Neural progenitor cell (in vitro differentiated cells): ENCODE data around the gene NDUFA3. TPM values are rescaled to one million over a fixed set of nuclear protein-coding genes. Genes with fewer than 3 reads are reported as not detected.
A peak's percentile ranks its signal among the peaks of the same experiment; 100 is the strongest.
"Not testable (repeated sequence)": the region's sequence is repeated elsewhere in the genome, so short reads cannot be mapped to it uniquely, and the experiment has no call there.

Source experiments
- DNase-seq: peaks from one replicate; pipeline ENCODE4 v3.0.0-alpha.2; 2016; ENCODE audit warnings: low spot score
- H2AFZ ChIP-seq: fragments of 200-600 bp; sonication (generic); replicated peaks from 2 replicates; pipeline ENCODE4 v1.6.1; 2016; ENCODE audit warnings: antibody characterized with exemption
- H3F3A ChIP-seq: fragments of 200-600 bp; sonication (generic); 2 replicates; pipeline ENCODE4 v1.6.1; 2016; ENCODE audit warnings: antibody characterized with exemption, low read depth
- H3K27ac ChIP-seq: fragments of 200-600 bp; sonication (generic); 2 replicates; pipeline ENCODE4 v1.5.1; 2016; ENCODE audit warnings: mild to moderate bottlenecking
- H3K27me3 ChIP-seq: fragments of 200-600 bp; sonication (generic); 2 replicates; pipeline ENCODE4 v1.6.1; 2016; ENCODE audit warnings: mild to moderate bottlenecking, moderate library complexity
- H3K36me3 ChIP-seq: fragments of 200-600 bp; sonication (generic); 2 replicates; pipeline ENCODE4 v1.5.1; 2016
- H3K4me1 ChIP-seq: fragments of 200-600 bp; sonication (generic); 2 replicates; pipeline ENCODE4 v1.6.1; 2016; ENCODE audit warnings: mixed run types
- H3K4me2 ChIP-seq: fragments of 200-600 bp; sonication (generic); 2 replicates; pipeline ENCODE4 v1.6.1; 2016
- H3K4me3 ChIP-seq: fragments of 200-600 bp; sonication (generic); 2 replicates; pipeline ENCODE4 v1.5.1; 2016
- H3K79me2 ChIP-seq: fragments of 200-600 bp; sonication (generic); 2 replicates; pipeline ENCODE4 v1.6.1; 2016; ENCODE audit warnings: low read depth
- H3K9ac ChIP-seq: fragments of 200-600 bp; sonication (generic); 2 replicates; pipeline ENCODE4 v1.6.1; 2016
- H3K9me3 ChIP-seq: fragments of 200-600 bp; sonication (generic); 2 replicates; pipeline ENCODE4 v1.5.1; 2016; ENCODE audit warnings: low read depth
- H4K20me1 ChIP-seq: fragments of 200-600 bp; sonication (generic); 2 replicates; pipeline ENCODE4 v1.6.1; 2016; ENCODE audit warnings: low read depth
- H3K27ac Mint-ChIP-seq: 3 replicates; pipeline ENCODE4 v1.8.0; 2021; ENCODE audit warnings: mixed read lengths
- H3K27me3 Mint-ChIP-seq: 2 replicates; pipeline ENCODE4 v1.8.0; 2022; ENCODE audit warnings: low read depth, mild to moderate bottlenecking, inconsistent platforms, moderate library complexity, mixed read lengths; ENCODE audit not compliant: insufficient read depth
- H3K36me3 Mint-ChIP-seq: 3 replicates; pipeline ENCODE4 v1.8.0; 2021; ENCODE audit warnings: mixed read lengths
- H3K4me1 Mint-ChIP-seq: 3 replicates; pipeline ENCODE4 v1.8.0; 2021; ENCODE audit warnings: mixed read lengths
- H3K4me3 Mint-ChIP-seq: 3 replicates; pipeline ENCODE4 v1.8.0; 2021; ENCODE audit warnings: mild to moderate bottlenecking, moderate library complexity, mixed read lengths
- H3K9me3 Mint-ChIP-seq: 3 replicates; pipeline ENCODE4 v1.8.0; 2020; ENCODE audit warnings: mixed read lengths
- CTCF ChIP-seq: fragments of 200-600 bp; sonication (generic); IDR thresholded peaks from 2 replicates; pipeline ENCODE4 v1.5.1; 2017; ENCODE audit warnings: antibody characterized with exemption, mild to moderate bottlenecking
- EZH2 ChIP-seq: fragments of 200-600 bp; sonication (generic); IDR thresholded peaks from 2 replicates; pipeline ENCODE4 v1.6.1; 2017; ENCODE audit warnings: antibody characterized with exemption, mild to moderate bottlenecking, moderate library complexity
- EZH2phosphoT487 ChIP-seq: fragments of 200-600 bp; sonication (generic); IDR thresholded peaks from 2 replicates; pipeline ENCODE4 v1.6.1; 2017; ENCODE audit warnings: antibody characterized with exemption
- total RNA-seq: library from RNA; depleted of rRNA; stranded (reverse); fragments of >200 nt; gene quantifications from 2 replicates; pipeline ENCODE4 v1.2.3, GENCODE V29; 2015; ENCODE audit warnings: low replicate concordance

NDUFA3 gene
- total RNA-seq, 1 donor from 2014 or later, result 75.9 TPM

- Histone ChIP-seq H3K4me2 (no peak overlapping the region), H4K20me1 (no peaks in the 10 kb centered on the region), H3K79me2 (peaks cover 16% of the 10 kb centered on the region), H3K9me3 (no peaks in the 10 kb centered on the region), H3K27me3 (peaks cover 37% of the 10 kb centered on the region), H3K36me3 (no peaks in the 10 kb centered on the region), H3K27ac (no peak overlapping the region), H3K4me1 (no peaks in the 10 kb centered on the region), H2AFZ (no peak overlapping the region), H3K9ac (no peak overlapping the region), H3F3A (peaks cover 7% of the 10 kb centered on the region), H3K4me3 (no peak overlapping the region)
- Mint-ChIP-seq H3K4me3 (no peak overlapping the region), H3K27ac (no peak overlapping the region), H3K36me3 (no peaks in the 10 kb centered on the region), H3K27me3 (peaks cover 11% of the 10 kb centered on the region), H3K4me1 (peaks cover 13% of the 10 kb centered on the region), H3K9me3 (no peaks in the 10 kb centered on the region)
- no peak for DNase-seq
- TF ChIP-seq CTCF (no peak), EZH2 (no peak), EZH2phosphoT487 (no peak)
These were observed 3.3 kb upstream of the NDUFA3 start for GRCh38 chr19:54099190-54099902.

- not testable (repeated sequence) for H3F3A ChIP-seq, H3K4me3 ChIP-seq, H4K20me1 ChIP-seq, H3K9me3 ChIP-seq, DNase-seq, H3K27ac ChIP-seq, H3K4me1 ChIP-seq, H2AFZ ChIP-seq, H3K9ac ChIP-seq, H3K27ac Mint-ChIP-seq, H3K36me3 Mint-ChIP-seq, H3K36me3 ChIP-seq, H3K9me3 Mint-ChIP-seq, H3K4me2 ChIP-seq, H3K4me3 Mint-ChIP-seq
- H3K27me3 ChIP-seq, result peaks cover 32% of the 10 kb centered on the region
- peaks cover 21% of the 10 kb centered on the region for H3K79me2 ChIP-seq
- Mint-ChIP-seq H3K27me3 (peaks cover 11% of the 10 kb centered on the region), H3K4me1 (peaks cover 14% of the 10 kb centered on the region)
These were observed 2.8 kb upstream of the NDUFA3 start for GRCh38 chr19:54099903-54100255.

- Histone ChIP-seq H3K4me1 (no peaks in the 10 kb centered on the region), H3K36me3 (no peaks in the 10 kb centered on the region), H2AFZ (no peak within 1 kb of the TSS), H3K79me2 (peaks cover 23% of the 10 kb centered on the region), H3F3A (peaks cover 7% of the 10 kb centered on the region), H3K27me3 (peaks cover 25% of the 10 kb centered on the region), H4K20me1 (no peaks in the 10 kb centered on the region), H3K4me3 (no peak within 1 kb of the TSS), H3K9ac (no peak within 1 kb of the TSS), H3K27ac (no peak within 1 kb of the TSS), H3K9me3 (no peaks in the 10 kb centered on the region), H3K4me2 (no peak within 1 kb of the TSS)
- H3K36me3 Mint-ChIP-seq, result peaks cover 2% of the 10 kb centered on the region
- no peak within 1 kb of the TSS for H3K27ac Mint-ChIP-seq
- no peak for DNase-seq
- H3K9me3 Mint-ChIP-seq, result no peaks in the 10 kb centered on the region
- TF ChIP-seq EZH2 (no peak), EZH2phosphoT487 (no peak), CTCF (no peak)
- H3K27me3 Mint-ChIP-seq, result peaks cover 11% of the 10 kb centered on the region
- peaks cover 16% of the 10 kb centered on the region for H3K4me1 Mint-ChIP-seq
- peak within 1 kb of the TSS; percentile 98 for H3K4me3 Mint-ChIP-seq
These were observed 2.1 kb upstream of the NDUFA3 start, which contains the start of gene OSCAR for GRCh38 chr19:54100561-54100960. Gene OSCAR, minus strand, starts transcription at chr19:54100803. Its CDS starts 11 bp downstream, at chr19:54100792.

- peaks cover 12% of the 10 kb centered on the region for H3K36me3 Mint-ChIP-seq
- Histone ChIP-seq H3K4me1 (no peaks in the 10 kb centered on the region), H4K20me1 (no peaks in the 10 kb centered on the region), H3K36me3 (no peaks in the 10 kb centered on the region), H3K4me3 (no peak overlapping the region), H3K27me3 (no peaks in the 10 kb centered on the region), H3K27ac (no peak overlapping the region), H3K9ac (no peak overlapping the region), H3K79me2 (peaks cover 23% of the 10 kb centered on the region), H3K9me3 (no peaks in the 10 kb centered on the region), H2AFZ (no peak overlapping the region), H3K4me2 (no peak overlapping the region), H3F3A (peaks cover 7% of the 10 kb centered on the region)
- no peak for TF ChIP-seq EZH2
- TF ChIP-seq EZH2phosphoT487, result no peak
- TF ChIP-seq CTCF, result no peak
- peaks cover 12% of the 10 kb centered on the region for H3K27me3 Mint-ChIP-seq
- DNase-seq, result no peak
- peaks cover 12% of the 10 kb centered on the region for H3K4me1 Mint-ChIP-seq
- H3K27ac Mint-ChIP-seq, result no peak overlapping the region
- no peaks in the 10 kb centered on the region for H3K9me3 Mint-ChIP-seq
- peak overlapping the region; percentile 98 for H3K4me3 Mint-ChIP-seq
These were observed 2.5 kb downstream of the NDUFA3 start for GRCh38 chr19:54104998-54105715.
